H1 (cell line): ENCODE measurements around the gene TUBB1.

Experiments
- ATF2 ChIP-seq: IDR thresholded peaks from 2 replicates; pipeline ENCODE4 v1.6.1; 2012; ENCODE audit warnings: low read length, inconsistent platforms
- ATF3 ChIP-seq: IDR thresholded peaks from 2 replicates; pipeline ENCODE4 v1.6.1; 2011; ENCODE audit warnings: low read depth, mild to moderate bottlenecking, low read length; ENCODE audit not compliant: insufficient read depth
- CHD1 ChIP-seq: IDR thresholded peaks from 2 replicates; pipeline ENCODE4 v1.6.1; 2012; ENCODE audit warnings: low read depth, low read length, improper control_type of control experiment
- CTCF ChIP-seq, 3 experiments: IDR thresholded peaks; 1 replicate in 2 of 3; 2 replicates in 1 of 3; pipeline versions ENCODE4 v1.5.1 to v1.6.1; 2011; ENCODE audit warnings: low read length in 3 of 3, mild to moderate bottlenecking in 3 of 3, inconsistent platforms in 2 of 3, low read depth in 1 of 3, moderate library complexity in 1 of 3; ENCODE audit not compliant: insufficient read depth in 1 of 3; ENCODE audit errors: control extremely low read depth in 1 of 3
- EZH2 ChIP-seq: fragments of 200-600 bp; sonication (generic); IDR thresholded peaks from 2 replicates; pipeline ENCODE4 v1.7.1; 2012; ENCODE audit warnings: low read depth, mild to moderate bottlenecking, moderate library complexity, low read length, inconsistent platforms; ENCODE audit not compliant: severe bottlenecking
- HDAC6 ChIP-seq: IDR thresholded peaks from one replicate; pipeline ENCODE4 v1.7.1; 2012; ENCODE audit warnings: low read depth, mild to moderate bottlenecking, inconsistent platforms, low read length, moderate library complexity
- MAX ChIP-seq: IDR thresholded peaks from 2 replicates; pipeline ENCODE4 v1.6.1; 2012; ENCODE audit warnings: inconsistent platforms
- POLR2A ChIP-seq, 2 experiments: IDR thresholded peaks; 1 replicate in 1 of 2; 2 replicates in 1 of 2; pipeline ENCODE4 v1.6.1; 2011; ENCODE audit warnings: low read depth in 2 of 2, low read length in 2 of 2, mild to moderate bottlenecking in 2 of 2; ENCODE audit errors: control extremely low read depth in 1 of 2
- SP1 ChIP-seq: IDR thresholded peaks from 2 replicates; pipeline ENCODE4 v1.6.1; 2011; ENCODE audit warnings: low read depth, low read length
- SP2 ChIP-seq: IDR thresholded peaks from 2 replicates; pipeline ENCODE4 v1.6.1; 2012; ENCODE audit warnings: mild to moderate bottlenecking, low read length, inconsistent platforms
- TAF7 ChIP-seq: optimal IDR thresholded peaks from 2 replicates; pipeline ENCODE3; 2011; ENCODE audit warnings: low read depth, mild to moderate bottlenecking, inconsistent platforms, low read length, moderate library complexity, borderline replicate concordance

- TF ChIP-seq TAF7 (no peak), EZH2 (no peak), HDAC6 (no peak), POLR2A (IDR thresholded peaks at IDR 0.05; ENCODE audit: control extremely low read depth in 1 of 2, low read depth in 2 of 2, low read length in 2 of 2) (no peak), CTCF (IDR thresholded peaks at IDR 0.05; ENCODE audit: control extremely low read depth in 1 of 3, insufficient read depth in 1 of 3, low read depth in 1 of 3, low read length in 3 of 3) (no peak), MAX (no peak), SP1 (no peak), ATF3 (no peak), ATF2 (no peak), CHD1 (no peak), SP2 (no peak)
These were observed 24.5 kb downstream of the TUBB1 start for GRCh38 chr20:59043698-59044097.
